Measurements from ENCODE around the gene MKX.
A peak's percentile ranks its signal among the peaks of the same experiment; 100 is the strongest.

MKX gene

GRCh38 chr10:27742195-27743011, 3.2 kb downstream of the MKX start:
- DNase-seq (ENCODE audit: low spot score), result peak; percentile 93

GRCh38 chr10:27741173-27742091, 4.2 kb downstream of the MKX start:
- no peak for DNase-seq (ENCODE audit: low spot score)

GRCh38 chr10:27736396-27736795, 9.2 kb downstream of the MKX start:
- DNase-seq (ENCODE audit: low spot score), result peak; percentile 33

- no peak for DNase-seq (ENCODE audit: low spot score)
Measured at GRCh38 chr10:27730041-27730440, 15.6 kb downstream of the MKX start.

- DNase-seq (ENCODE audit: low spot score), result no peak
Measured at GRCh38 chr10:27728338-27728737, 17.3 kb downstream of the MKX start.

- DNase-seq (ENCODE audit: low spot score), result peak; percentile 18
Measured at GRCh38 chr10:27724287-27724686, 21.3 kb downstream of the MKX start.

- peak; percentile 88 for DNase-seq (ENCODE audit: low spot score)
Measured at GRCh38 chr10:27723436-27723835, 22.2 kb downstream of the MKX start.

GRCh38 chr10:27720529-27720928, 25.1 kb downstream of the MKX start:
- no peak for DNase-seq (ENCODE audit: low spot score)

GRCh38 chr10:27719052-27719451, 26.6 kb downstream of the MKX start:
- no peak for DNase-seq (ENCODE audit: low spot score)

- no peak for DNase-seq (ENCODE audit: low spot score)
Measured at GRCh38 chr10:27717861-27718260, 27.8 kb downstream of the MKX start.

- no peak for DNase-seq (ENCODE audit: low spot score)
Measured at GRCh38 chr10:27717224-27717623, 28.4 kb downstream of the MKX start.

- no peak for DNase-seq (ENCODE audit: low spot score)
Measured at GRCh38 chr10:27716521-27716920, 29.1 kb downstream of the MKX start.

- DNase-seq (ENCODE audit: low spot score), result no peak
Measured at GRCh38 chr10:27715505-27715904, 30.1 kb downstream of the MKX start.

GRCh38 chr10:27714349-27714748, 31.3 kb downstream of the MKX start:
- DNase-seq (ENCODE audit: low spot score), result no peak

GRCh38 chr10:27713941-27714340, 31.7 kb downstream of the MKX start:
- DNase-seq (ENCODE audit: low spot score), result peak; percentile 66

- no peak for DNase-seq (ENCODE audit: low spot score)
Measured at GRCh38 chr10:27710014-27710413, 35.6 kb downstream of the MKX start.

- no peak for DNase-seq (ENCODE audit: low spot score)
Measured at GRCh38 chr10:27709304-27709703, 36.3 kb downstream of the MKX start.

- DNase-seq (ENCODE audit: low spot score), result peak; percentile 22
Measured at GRCh38 chr10:27701938-27702537, 43.6 kb downstream of the MKX start.

GRCh38 chr10:27699776-27700175, 45.8 kb downstream of the MKX start:
- peak; percentile 46 for DNase-seq (ENCODE audit: low spot score)

GRCh38 chr10:27698961-27699360, 46.7 kb downstream of the MKX start:
- DNase-seq (ENCODE audit: low spot score), result no peak

- DNase-seq (ENCODE audit: low spot score), result no peak
Measured at GRCh38 chr10:27696466-27696865, 49.2 kb downstream of the MKX start.

- no peak for DNase-seq (ENCODE audit: low spot score)
Measured at GRCh38 chr10:27695706-27696105, 49.9 kb downstream of the MKX start.

GRCh38 chr10:27695088-27695487, 50.5 kb downstream of the MKX start:
- DNase-seq (ENCODE audit: low spot score), result no peak

Measured in AG20443 (cell line).